ENCODE measurements around the gene SLC2A4. TPM values are rescaled to one million over a fixed set of nuclear protein-coding genes. Genes with fewer than 3 reads are reported as not detected.
"Not testable (repeated sequence)": the region's sequence is repeated elsewhere in the genome, so short reads cannot be mapped to it uniquely, and the experiment has no call there.

The SLC2A4 gene
- total RNA-seq, 2 donors from 2014 or later, result 1.9 to 5.7 TPM

DNA sequence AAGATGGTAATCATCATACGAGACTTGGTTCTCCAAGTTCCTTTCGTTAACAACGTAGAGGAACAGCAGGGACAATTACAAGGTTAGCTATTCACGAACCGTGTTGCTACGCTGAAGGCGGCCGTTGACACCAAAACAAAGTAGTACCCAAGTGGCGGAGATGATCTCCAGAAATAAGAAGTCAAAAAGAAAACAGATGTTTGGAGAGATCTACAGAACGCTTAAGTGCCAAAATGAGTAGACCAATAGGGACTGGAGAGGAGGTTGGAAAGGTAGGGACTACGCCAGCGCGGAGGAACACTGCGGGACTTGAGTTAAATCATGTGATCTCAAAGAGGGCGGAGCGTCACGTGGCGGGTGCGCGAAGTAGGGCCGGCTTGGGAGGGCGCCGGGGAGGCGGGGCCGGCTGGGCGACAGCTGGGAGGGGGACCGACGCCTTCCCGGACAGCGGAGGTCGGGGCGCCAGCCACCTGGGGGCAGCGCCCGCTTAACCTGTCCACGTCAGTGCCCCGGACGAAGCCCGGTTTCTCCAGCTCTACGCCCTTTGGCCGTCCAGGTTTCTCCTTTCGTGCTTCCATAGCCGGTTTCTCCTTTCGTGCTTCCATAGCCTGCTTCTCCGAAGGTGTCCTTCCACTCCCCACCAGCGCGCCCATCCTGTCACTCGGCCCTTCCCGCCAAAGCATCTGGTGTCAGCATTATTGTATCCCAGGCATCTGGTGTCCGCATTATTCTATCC is 38.6 kb upstream of the SLC2A4 start:
- H3K4me1 ChIP-seq, result peaks cover 14% of the 10 kb centered on the region
- H3K27me3 ChIP-seq, result no peaks in the 10 kb centered on the region
- peak overlapping the region; percentile 71 to 100 for H3K9ac ChIP-seq (ENCODE audit: low read depth in 2 of 2, low read length in 2 of 2)
- TF ChIP-seq, protein P1, sequence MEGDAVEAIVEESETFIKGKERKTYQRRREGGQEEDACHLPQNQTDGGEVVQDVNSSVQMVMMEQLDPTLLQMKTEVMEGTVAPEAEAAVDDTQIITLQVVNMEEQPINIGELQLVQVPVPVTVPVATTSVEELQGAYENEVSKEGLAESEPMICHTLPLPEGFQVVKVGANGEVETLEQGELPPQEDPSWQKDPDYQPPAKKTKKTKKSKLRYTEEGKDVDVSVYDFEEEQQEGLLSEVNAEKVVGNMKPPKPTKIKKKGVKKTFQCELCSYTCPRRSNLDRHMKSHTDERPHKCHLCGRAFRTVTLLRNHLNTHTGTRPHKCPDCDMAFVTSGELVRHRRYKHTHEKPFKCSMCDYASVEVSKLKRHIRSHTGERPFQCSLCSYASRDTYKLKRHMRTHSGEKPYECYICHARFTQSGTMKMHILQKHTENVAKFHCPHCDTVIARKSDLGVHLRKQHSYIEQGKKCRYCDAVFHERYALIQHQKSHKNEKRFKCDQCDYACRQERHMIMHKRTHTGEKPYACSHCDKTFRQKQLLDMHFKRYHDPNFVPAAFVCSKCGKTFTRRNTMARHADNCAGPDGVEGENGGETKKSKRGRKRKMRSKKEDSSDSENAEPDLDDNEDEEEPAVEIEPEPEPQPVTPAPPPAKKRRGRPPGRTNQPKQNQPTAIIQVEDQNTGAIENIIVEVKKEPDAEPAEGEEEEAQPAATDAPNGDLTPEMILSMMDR (IDR thresholded peaks at IDR 0.05), result no peak
- peak overlapping the region; percentile 99 for H3K27ac ChIP-seq
- no peaks in the 10 kb centered on the region for H3K9me3 ChIP-seq
- intact Hi-C loops (cut with DNase I), result no loop called here
- H3K4me3 ChIP-seq, result peak overlapping the region; percentile 83
- H3K36me3 ChIP-seq, result peaks cover 5% of the 10 kb centered on the region
- peak; percentile 98 for DNase-seq

GRCh38 chr17:7243453-7243729 is 38.1 kb upstream of the SLC2A4 start:
- TF ChIP-seq, protein P1 (IDR thresholded peaks at IDR 0.05), result no peak
- peak overlapping the region; percentile 99 for H3K27ac ChIP-seq
- no peak for DNase-seq
- H3K27me3 ChIP-seq, result no peaks in the 10 kb centered on the region
- H3K4me1 ChIP-seq, result peaks cover 14% of the 10 kb centered on the region
- peak overlapping the region; percentile 83 for H3K4me3 ChIP-seq
- peak overlapping the region; percentile 71 to 100 for H3K9ac ChIP-seq (ENCODE audit: low read depth in 2 of 2, low read length in 2 of 2)
- intact Hi-C loops (cut with DNase I), result no loop called here
- peaks cover 5% of the 10 kb centered on the region for H3K36me3 ChIP-seq
- no peaks in the 10 kb centered on the region for H3K9me3 ChIP-seq

DNA sequence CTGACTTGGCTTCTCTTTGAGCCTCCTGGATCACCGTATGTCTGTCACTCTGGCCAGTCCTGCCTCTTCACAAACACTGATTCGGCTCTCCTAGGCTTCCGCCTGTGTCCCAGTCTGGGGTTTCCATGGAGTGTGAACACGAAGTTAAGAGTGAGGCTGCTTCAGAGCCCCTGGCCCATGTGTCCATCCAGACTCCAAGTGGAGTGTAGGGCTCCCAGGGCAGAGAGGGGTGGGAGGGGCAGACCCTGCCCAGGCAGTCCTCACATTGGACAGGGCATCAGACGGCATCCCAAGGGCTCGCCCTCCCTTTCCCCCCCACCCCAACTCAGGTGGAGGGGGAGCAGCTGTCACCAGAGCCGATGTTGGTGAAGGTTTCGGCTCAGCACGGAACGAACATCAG is 37.7 kb upstream of the SLC2A4 start:
- DNase-seq; H3K27me3 ChIP-seq; intact Hi-C loops (cut with DNase I); H3K36me3 ChIP-seq; H3K9me3 ChIP-seq; H3K4me3 ChIP-seq: not testable (repeated sequence)
- Histone ChIP-seq H3K4me1 (peaks cover 14% of the 10 kb centered on the region), H3K9ac (ENCODE audit: low read depth in 2 of 2, low read length in 2 of 2) (peak overlapping the region in 1 of 2 donors; percentile 100), H3K27ac (peak overlapping the region; percentile 99)

DNA sequence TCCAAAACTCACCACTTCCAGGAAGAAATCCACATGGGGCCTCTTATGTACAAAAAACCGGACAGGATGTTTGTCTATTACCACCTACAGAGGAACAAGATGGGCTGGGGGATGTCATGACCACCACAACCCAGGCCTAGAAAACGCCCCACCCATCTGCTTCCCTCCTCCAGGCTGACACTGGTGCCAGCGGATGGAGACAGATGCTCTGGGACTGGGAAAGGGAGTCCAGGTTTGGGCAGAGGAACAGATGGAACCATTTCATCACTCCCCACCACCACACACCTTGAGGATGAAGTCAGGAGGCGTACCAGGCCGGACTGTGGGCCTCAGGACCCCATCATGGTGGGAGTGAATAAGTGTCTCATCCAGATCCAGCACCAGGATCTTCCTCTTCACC is 34.7 kb upstream of the SLC2A4 start:
- H3K4me3 ChIP-seq, result no peak overlapping the region
- intact Hi-C loops (cut with DNase I), result no loop called here
- no peak overlapping the region for H3K9ac ChIP-seq (ENCODE audit: low read depth in 2 of 2, low read length in 2 of 2)
- TF ChIP-seq, protein P1 (IDR thresholded peaks at IDR 0.05), result no peak
- no peaks in the 10 kb centered on the region for H3K9me3 ChIP-seq
- no peak for DNase-seq
- H3K27ac ChIP-seq, result no peak overlapping the region
- H3K27me3 ChIP-seq, result no peaks in the 10 kb centered on the region
- peaks cover 13% of the 10 kb centered on the region for H3K4me1 ChIP-seq
- no peaks in the 10 kb centered on the region for H3K36me3 ChIP-seq

DNA sequence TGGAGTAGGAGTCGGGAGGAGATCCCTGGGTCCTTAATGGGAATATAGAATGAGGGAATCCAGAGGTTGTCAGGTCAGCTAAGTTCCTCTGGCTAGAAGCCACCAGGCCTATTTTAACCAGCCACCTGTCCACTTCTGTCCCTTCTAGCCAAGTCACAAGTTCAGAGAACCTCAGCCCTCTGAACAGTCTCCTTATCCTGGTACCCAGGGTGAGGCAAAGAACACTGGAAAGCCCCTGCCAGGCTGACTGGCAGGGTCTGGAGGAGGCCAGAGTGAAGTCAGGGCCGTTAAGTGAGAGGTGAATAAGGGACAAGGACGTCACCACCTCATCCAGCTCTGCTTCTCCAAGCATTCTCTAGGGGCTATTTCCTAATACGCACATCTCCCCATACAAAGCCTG is 32.7 kb upstream of the SLC2A4 start:
- peaks cover 18% of the 10 kb centered on the region for H3K4me1 ChIP-seq
- H3K9ac ChIP-seq (ENCODE audit: low read depth in 2 of 2, low read length in 2 of 2), result peak overlapping the region in 1 of 2 donors; percentile 8
- H3K27ac ChIP-seq, result no peak overlapping the region
- no peak for DNase-seq
- H3K4me3 ChIP-seq, result no peak overlapping the region
- TF ChIP-seq, protein P1 (IDR thresholded peaks at IDR 0.05), result no peak
- H3K9me3 ChIP-seq, result no peaks in the 10 kb centered on the region
- H3K36me3 ChIP-seq, result no peaks in the 10 kb centered on the region
- intact Hi-C loops (cut with DNase I), result no loop called here
- H3K27me3 ChIP-seq, result no peaks in the 10 kb centered on the region

- Histone ChIP-seq H3K27me3 (no peaks in the 10 kb centered on the region), H3K9ac (ENCODE audit: low read depth in 2 of 2, low read length in 2 of 2) (peak overlapping the region in 1 of 2 donors; percentile 8), H3K27ac (no peak overlapping the region), H3K9me3 (no peaks in the 10 kb centered on the region), H3K4me1 (peaks cover 18% of the 10 kb centered on the region), H3K4me3 (no peak overlapping the region), H3K36me3 (no peaks in the 10 kb centered on the region)
- TF ChIP-seq, protein P1 (IDR thresholded peaks at IDR 0.05), result no peak
- no peak for DNase-seq
- intact Hi-C loops (cut with DNase I), result no loop called here
Measured at GRCh38 chr17:7249214-7249613, 32.3 kb upstream of the SLC2A4 start.

All from colonic mucosa (tissue), 4 donors.